Measurements from ENCODE around the gene GOLGA6B.

GRCh38 chr15:72616491-72617210 lies 37.8 kb upstream of the GOLGA6B start:
- no peak for TF ChIP-seq FOXM1 (IDR thresholded peaks at IDR 0.05; ENCODE audit: borderline replicate concordance)
- TF ChIP-seq SUZ12 (IDR thresholded peaks at IDR 0.05): no peak
- no peak for TF ChIP-seq SP1 (IDR thresholded peaks at IDR 0.05)
- no peak for TF ChIP-seq TARDBP (IDR thresholded peaks at IDR 0.05)
- no peak for TF ChIP-seq FOXA1 (IDR thresholded peaks at IDR 0.05)
